Measurements from ENCODE around the gene PJA1.

DNA sequence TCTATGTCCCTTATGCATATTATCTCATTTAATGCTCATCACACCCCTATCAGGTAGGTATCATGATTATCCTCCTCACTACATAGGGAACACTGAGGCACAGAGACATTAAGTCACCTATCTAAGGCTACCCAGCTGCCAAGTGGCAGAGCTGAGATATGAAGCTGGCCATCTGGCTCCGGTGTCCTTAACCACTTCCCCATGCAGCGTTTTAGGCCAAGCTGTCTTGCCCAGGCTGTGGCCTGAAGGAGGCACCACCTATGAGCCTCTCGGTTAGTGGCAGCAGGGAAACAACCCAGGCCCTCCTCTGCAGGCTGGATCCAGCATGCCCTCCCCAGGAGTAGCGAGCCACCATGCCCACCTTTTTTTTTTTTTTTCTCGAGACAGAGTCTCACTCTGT, 16.3 kb downstream of the PJA1 start:
- TF ChIP-seq EZH2 (IDR thresholded peaks at IDR 0.05; ENCODE audit: borderline replicate concordance) (no peak), EZH2phosphoT487 (IDR thresholded peaks at IDR 0.05; ENCODE audit: low read depth, severe bottlenecking, unreplicated experiment) (no peak)
- TF ChIP-seq, protein P1, sequence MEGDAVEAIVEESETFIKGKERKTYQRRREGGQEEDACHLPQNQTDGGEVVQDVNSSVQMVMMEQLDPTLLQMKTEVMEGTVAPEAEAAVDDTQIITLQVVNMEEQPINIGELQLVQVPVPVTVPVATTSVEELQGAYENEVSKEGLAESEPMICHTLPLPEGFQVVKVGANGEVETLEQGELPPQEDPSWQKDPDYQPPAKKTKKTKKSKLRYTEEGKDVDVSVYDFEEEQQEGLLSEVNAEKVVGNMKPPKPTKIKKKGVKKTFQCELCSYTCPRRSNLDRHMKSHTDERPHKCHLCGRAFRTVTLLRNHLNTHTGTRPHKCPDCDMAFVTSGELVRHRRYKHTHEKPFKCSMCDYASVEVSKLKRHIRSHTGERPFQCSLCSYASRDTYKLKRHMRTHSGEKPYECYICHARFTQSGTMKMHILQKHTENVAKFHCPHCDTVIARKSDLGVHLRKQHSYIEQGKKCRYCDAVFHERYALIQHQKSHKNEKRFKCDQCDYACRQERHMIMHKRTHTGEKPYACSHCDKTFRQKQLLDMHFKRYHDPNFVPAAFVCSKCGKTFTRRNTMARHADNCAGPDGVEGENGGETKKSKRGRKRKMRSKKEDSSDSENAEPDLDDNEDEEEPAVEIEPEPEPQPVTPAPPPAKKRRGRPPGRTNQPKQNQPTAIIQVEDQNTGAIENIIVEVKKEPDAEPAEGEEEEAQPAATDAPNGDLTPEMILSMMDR (IDR thresholded peaks at IDR 0.05; ENCODE audit: poor library complexity): no peak
